OCI-LY1 (cell line): ENCODE results near the gene HMCN2.

ENCODE experiments used
- EZH2 ChIP-seq: fragments of 200-600 bp; sonication (generic), shearing (Covaris generic); IDR thresholded peaks from 2 replicates; pipeline ENCODE4 v1.8.0; 2017; ENCODE audit warnings: borderline replicate concordance, mixed run types, mild to moderate bottlenecking, antibody characterized with exemption, low read length, moderate library complexity, mixed read lengths
- TF ChIP-seq, protein P1 (sequence below): fragments of 200-600 bp; sonication (generic), shearing (Covaris generic); IDR thresholded peaks from 2 replicates; pipeline ENCODE4 v1.5.1; 2017; ENCODE audit warnings: mild to moderate bottlenecking, antibody characterized with exemption, low read length, moderate library complexity, mixed read lengths

GRCh38 chr9:130302785-130303612, 37.4 kb downstream of the HMCN2 start:
- TF ChIP-seq, protein P1, sequence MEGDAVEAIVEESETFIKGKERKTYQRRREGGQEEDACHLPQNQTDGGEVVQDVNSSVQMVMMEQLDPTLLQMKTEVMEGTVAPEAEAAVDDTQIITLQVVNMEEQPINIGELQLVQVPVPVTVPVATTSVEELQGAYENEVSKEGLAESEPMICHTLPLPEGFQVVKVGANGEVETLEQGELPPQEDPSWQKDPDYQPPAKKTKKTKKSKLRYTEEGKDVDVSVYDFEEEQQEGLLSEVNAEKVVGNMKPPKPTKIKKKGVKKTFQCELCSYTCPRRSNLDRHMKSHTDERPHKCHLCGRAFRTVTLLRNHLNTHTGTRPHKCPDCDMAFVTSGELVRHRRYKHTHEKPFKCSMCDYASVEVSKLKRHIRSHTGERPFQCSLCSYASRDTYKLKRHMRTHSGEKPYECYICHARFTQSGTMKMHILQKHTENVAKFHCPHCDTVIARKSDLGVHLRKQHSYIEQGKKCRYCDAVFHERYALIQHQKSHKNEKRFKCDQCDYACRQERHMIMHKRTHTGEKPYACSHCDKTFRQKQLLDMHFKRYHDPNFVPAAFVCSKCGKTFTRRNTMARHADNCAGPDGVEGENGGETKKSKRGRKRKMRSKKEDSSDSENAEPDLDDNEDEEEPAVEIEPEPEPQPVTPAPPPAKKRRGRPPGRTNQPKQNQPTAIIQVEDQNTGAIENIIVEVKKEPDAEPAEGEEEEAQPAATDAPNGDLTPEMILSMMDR: no peak
- no peak for TF ChIP-seq EZH2
